ENCODE data around the gene F7.
A peak's percentile ranks its signal among the peaks of the same experiment; 100 is the strongest.

The F7 gene

DNA sequence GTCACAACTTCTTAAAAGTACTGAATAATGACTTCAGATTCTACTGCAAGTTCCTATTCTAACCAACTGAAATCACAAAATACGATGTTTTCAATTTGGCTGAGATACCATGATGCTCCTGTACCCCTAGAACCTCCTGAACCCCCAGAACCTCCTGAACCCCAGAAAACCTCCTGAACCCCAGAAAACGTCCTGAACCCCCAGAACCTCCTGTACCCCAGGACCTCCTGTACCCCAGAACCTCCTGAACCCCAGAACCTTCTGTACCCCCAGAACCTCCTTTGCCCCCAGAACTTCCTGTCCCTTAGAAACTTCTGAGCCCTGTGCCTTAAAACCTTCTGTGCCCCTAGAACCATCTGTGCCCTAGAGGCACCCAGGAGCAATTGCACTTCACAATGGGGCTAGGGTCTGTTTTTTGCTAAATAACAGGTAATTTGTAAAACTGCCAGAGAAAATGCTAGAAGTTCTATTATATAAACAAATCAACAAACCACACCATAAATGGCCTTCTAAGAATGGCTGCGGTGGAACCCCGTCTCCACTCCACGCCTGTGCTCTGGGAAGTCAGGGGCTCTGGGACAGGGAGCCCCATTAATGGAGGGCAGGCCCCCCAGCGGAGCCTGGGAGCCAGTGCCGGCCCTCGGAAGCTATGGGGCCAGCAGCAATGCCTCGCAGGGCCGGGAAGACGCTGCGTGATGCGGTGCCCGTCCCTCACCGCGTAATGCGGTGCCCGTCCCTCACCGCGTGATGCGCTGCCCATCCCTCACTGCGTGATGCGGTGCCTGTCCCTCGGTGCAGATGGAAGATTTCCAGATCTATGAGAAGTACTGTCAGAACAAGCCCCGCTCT, 21.3 kb upstream of the F7 start:
- H3K36me3 ChIP-seq (ENCODE audit: control insufficient read depth in 2 of 2, insufficient read depth in 1 of 2, low read length in 2 of 2): peaks cover 0 to 12% of the 10 kb centered on the region in 2 experiments; a peak in 1 of 3 replicates
- no peak overlapping the region for H3K27ac ChIP-seq (ENCODE audit: extremely low read depth, low read depth, low read length)
- POLR2A ChIA-PET: no interaction called here
- H3K4me3 ChIP-seq (ENCODE audit: low read depth, low read length): no peak overlapping the region
- no peaks in the 10 kb centered on the region; the same call in 1 of the 2 replicates for H3K4me1 ChIP-seq (ENCODE audit: control insufficient read depth, insufficient read depth, low read length)
- CTCF ChIA-PET: interaction anchor here (0.7 kb wide), 1 partner anchor 15 kb away, joined by 4 read pairs; no protein-coding TSS in a partner anchor
- TF ChIP-seq, protein P1, sequence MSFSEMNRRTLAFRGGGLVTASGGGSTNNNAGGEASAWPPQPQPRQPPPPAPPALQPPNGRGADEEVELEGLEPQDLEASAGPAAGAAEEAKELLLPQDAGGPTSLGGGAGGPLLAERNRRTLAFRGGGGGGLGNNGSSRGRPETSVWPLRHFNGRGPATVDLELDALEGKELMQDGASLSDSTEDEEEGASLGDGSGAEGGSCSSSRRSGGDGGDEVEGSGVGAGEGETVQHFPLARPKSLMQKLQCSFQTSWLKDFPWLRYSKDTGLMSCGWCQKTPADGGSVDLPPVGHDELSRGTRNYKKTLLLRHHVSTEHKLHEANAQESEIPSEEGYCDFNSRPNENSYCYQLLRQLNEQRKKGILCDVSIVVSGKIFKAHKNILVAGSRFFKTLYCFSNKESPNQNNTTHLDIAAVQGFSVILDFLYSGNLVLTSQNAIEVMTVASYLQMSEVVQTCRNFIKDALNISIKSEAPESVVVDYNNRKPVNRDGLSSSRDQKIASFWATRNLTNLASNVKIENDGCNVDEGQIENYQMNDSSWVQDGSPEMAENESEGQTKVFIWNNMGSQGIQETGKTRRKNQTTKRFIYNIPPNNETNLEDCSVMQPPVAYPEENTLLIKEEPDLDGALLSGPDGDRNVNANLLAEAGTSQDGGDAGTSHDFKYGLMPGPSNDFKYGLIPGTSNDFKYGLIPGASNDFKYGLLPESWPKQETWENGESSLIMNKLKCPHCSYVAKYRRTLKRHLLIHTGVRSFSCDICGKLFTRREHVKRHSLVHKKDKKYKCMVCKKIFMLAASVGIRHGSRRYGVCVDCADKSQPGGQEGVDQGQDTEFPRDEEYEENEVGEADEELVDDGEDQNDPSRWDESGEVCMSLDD (tag by site-specific recombination; IDR thresholded peaks at IDR 0.05): peak; percentile 100
- no peak for TF ChIP-seq ZNF792 (tag by site-specific recombination; IDR thresholded peaks at IDR 0.05)
- no peak for TF ChIP-seq TCF7L2 (IDR thresholded peaks at IDR 0.05; ENCODE audit: borderline replicate concordance, low read depth, low read length)
- TF ChIP-seq ZNF10 (tag by site-specific recombination; IDR thresholded peaks at IDR 0.05): peak; percentile 81
- no peak for TF ChIP-seq OVOL3 (tag by site-specific recombination; IDR thresholded peaks at IDR 0.05)
- TF ChIP-seq FEZF1 (tag by site-specific recombination; IDR thresholded peaks at IDR 0.05): no peak
- H3K9me3 ChIP-seq (ENCODE audit: control insufficient read depth, insufficient read depth, low read depth, low read length): no peaks in the 10 kb centered on the region

DNA sequence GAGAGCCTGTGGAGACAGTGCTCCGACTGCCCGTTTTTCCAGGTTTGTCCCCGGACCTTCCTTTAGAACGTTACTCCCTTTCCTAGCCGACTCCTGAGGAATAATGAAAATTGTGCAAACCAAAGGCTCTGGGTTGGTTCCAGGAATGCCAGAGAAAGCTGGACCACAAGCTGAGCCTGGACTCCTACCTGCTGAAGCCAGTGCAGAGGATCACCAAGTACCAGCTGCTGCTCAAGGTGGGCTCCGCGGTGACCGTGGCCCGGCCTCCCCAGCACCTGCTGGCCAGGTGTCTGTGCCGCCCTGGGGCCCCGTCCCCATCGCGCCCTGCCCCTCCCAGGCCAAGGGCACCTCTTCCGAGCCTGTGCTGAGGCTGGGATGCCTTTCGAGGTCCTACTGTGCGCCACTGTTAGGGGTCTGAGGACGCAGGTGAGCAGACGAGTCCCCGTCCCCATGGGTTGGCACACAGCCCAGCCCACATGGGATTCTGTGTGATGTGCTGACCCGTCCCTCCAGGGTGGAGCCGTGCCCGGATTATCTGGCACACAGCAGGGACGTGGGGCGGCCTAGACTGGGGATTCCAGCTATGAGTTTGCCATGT, 20.5 kb upstream of the F7 start:
- CTCF ChIA-PET: interaction anchor here (0.7 to 1.2 kb wide), 2 partner anchors 10 to 14 kb away, joined by 4 to 5 read pairs; no protein-coding TSS in a partner anchor
- Histone ChIP-seq H3K36me3 (ENCODE audit: control insufficient read depth in 2 of 2, insufficient read depth in 1 of 2, low read length in 2 of 2) (peaks cover 0 to 15% of the 10 kb centered on the region in 2 experiments; a peak in 1 of 3 replicates), H3K4me1 (ENCODE audit: control insufficient read depth, insufficient read depth, low read length) (no peaks in the 10 kb centered on the region; the same call in 1 of the 2 replicates), H3K4me3 (ENCODE audit: low read depth, low read length) (no peak overlapping the region), H3K27ac (ENCODE audit: extremely low read depth, low read depth, low read length) (no peak overlapping the region), H3K9me3 (ENCODE audit: control insufficient read depth, insufficient read depth, low read depth, low read length) (no peaks in the 10 kb centered on the region)
- POLR2A ChIA-PET: no interaction called here
- no peak for TF ChIP-seq ZNF324 (tag by site-specific recombination; IDR thresholded peaks at IDR 0.05)
- TF ChIP-seq ZNF658 (tag by site-specific recombination; IDR thresholded peaks at IDR 0.05): no peak
- TF ChIP-seq, protein P2, sequence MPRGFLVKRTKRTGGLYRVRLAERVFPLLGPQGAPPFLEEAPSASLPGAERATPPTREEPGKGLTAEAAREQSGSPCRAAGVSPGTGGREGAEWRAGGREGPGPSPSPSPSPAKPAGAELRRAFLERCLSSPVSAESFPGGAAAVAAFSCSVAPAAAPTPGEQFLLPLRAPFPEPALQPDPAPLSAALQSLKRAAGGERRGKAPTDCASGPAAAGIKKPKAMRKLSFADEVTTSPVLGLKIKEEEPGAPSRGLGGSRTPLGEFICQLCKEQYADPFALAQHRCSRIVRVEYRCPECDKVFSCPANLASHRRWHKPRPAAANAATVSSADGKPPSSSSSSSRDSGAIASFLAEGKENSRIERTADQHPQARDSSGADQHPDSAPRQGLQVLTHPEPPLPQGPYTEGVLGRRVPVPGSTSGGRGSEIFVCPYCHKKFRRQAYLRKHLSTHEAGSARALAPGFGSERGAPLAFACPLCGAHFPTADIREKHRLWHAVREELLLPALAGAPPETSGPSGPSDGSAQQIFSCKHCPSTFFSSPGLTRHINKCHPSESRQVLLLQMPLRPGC (tag by site-specific recombination; IDR thresholded peaks at IDR 0.05): no peak
- no peak for TF ChIP-seq ZNF530 (tag by site-specific recombination; IDR thresholded peaks at IDR 0.05; ENCODE audit: low read depth)
- TF ChIP-seq, protein P3, sequence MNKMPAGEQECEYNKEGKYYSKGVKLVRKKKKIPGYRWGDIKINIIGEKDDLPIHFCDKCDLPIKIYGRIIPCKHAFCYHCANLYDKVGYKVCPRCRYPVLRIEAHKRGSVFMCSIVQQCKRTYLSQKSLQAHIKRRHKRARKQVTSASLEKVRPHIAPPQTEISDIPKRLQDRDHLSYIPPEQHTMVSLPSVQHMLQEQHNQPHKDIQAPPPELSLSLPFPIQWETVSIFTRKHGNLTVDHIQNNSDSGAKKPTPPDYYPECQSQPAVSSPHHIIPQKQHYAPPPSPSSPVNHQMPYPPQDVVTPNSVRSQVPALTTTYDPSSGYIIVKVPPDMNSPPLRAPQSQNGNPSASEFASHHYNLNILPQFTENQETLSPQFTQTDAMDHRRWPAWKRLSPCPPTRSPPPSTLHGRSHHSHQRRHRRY (tag by site-specific recombination; IDR thresholded peaks at IDR 0.05): no peak
- TF ChIP-seq ZNF24 (tag by site-specific recombination; IDR thresholded peaks at IDR 0.05): no peak
- no peak for TF ChIP-seq ZNF837 (tag by site-specific recombination; IDR thresholded peaks at IDR 0.05)
- no peak for TF ChIP-seq ZNF585B (tag by site-specific recombination; IDR thresholded peaks at IDR 0.05)
- TF ChIP-seq KLF8 (tag by site-specific recombination; IDR thresholded peaks at IDR 0.05): no peak
- no peak for TF ChIP-seq ZNF302 (tag by site-specific recombination; IDR thresholded peaks at IDR 0.05; ENCODE audit: low read depth)
- no peak for TF ChIP-seq ZNF843 (tag by site-specific recombination; IDR thresholded peaks at IDR 0.05)
- no peak for TF ChIP-seq ZBTB7A (tag by site-specific recombination; IDR thresholded peaks at IDR 0.05; ENCODE audit: low read depth)
- TF ChIP-seq ZNF654 (tag by site-specific recombination; IDR thresholded peaks at IDR 0.05; ENCODE audit: low read depth): no peak
- TF ChIP-seq, protein P4, sequence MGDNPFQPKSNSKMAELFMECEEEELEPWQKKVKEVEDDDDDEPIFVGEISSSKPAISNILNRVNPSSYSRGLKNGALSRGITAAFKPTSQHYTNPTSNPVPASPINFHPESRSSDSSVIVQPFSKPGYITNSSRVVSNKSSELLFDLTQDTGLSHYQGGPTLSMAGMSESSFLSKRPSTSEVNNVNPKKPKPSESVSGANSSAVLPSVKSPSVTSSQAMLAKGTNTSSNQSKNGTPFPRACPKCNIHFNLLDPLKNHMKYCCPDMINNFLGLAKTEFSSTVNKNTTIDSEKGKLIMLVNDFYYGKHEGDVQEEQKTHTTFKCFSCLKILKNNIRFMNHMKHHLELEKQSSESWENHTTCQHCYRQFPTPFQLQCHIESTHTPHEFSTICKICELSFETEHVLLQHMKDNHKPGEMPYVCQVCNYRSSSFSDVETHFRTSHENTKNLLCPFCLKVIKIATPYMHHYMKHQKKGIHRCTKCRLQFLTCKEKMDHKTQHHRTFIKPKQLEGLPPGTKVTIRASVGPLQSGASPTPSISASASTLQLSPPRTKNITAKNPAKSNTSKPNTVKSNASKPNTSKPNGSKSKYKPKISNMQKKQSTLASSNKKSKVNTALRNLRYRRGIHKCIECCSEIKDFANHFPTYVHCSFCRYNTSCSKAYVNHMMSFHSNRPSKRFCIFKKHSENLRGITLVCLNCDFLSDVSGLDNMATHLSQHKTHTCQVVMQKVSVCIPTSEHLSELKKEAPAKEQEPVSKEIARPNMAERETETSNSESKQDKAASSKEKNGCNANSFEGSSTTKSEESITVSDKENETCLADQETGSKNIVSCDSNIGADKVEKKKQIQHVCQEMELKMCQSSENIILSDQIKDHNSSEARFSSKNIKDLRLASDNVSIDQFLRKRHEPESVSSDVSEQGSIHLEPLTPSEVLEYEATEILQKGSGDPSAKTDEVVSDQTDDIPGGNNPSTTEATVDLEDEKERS (tag by site-specific recombination; IDR thresholded peaks at IDR 0.05): no peak
- TF ChIP-seq ZFHX2 (tag by site-specific recombination; conservative IDR thresholded peaks at IDR 0.05): no peak
- no peak for TF ChIP-seq ZNF777 (tag by site-specific recombination; IDR thresholded peaks at IDR 0.05; ENCODE audit: borderline replicate concordance)
- no peak for TF ChIP-seq ZNF623 (tag by site-specific recombination; IDR thresholded peaks at IDR 0.05)
- no peak for TF ChIP-seq ZNF292 (tag by site-specific recombination; IDR thresholded peaks at IDR 0.05; ENCODE audit: borderline replicate concordance, low read depth)
- no peak for TF ChIP-seq HOXD13 (CRISPR knock-in tag; IDR thresholded peaks at IDR 0.05; ENCODE audit: borderline replicate concordance)

Data from HEK293 (cell line).